Natural killer cell (primary cell): ENCODE results near the gene LRRC73. TPM values are rescaled to one million over a fixed set of nuclear protein-coding genes. Genes with fewer than 3 reads are reported as not detected.

Experiments used
- ATAC-seq, 3 donors: fragments of 150-1000 bp in 2 of 3; fragments of 200-7000 bp in 1 of 3; cut with Tn5 transposase; 1 replicate in 1 of 3; 2 replicates in 2 of 3; pipeline ENCODE4 v1.10.0; 2021; ENCODE audit warnings: mild to moderate bottlenecking in 2 of 3, moderate library complexity in 2 of 3
- DNase-seq, 2 donors: peaks; one replicate each; pipeline versions ENCODE4 v3.0.0 to v3.0.0-alpha.2; 2013 to 2021; ENCODE audit warnings: mixed read lengths in 1 of 2
- H3K27ac ChIP-seq: one replicate; pipeline ENCODE4 v1.5.1; 2013; ENCODE audit warnings: mild to moderate bottlenecking, low read length
- H3K27me3 ChIP-seq: one replicate; pipeline ENCODE4 v1.6.1; 2013; ENCODE audit warnings: low read length; ENCODE audit not compliant: control insufficient read depth, insufficient read depth
- H3K36me3 ChIP-seq: one replicate; pipeline ENCODE4 v1.6.1; 2013; ENCODE audit warnings: low read length; ENCODE audit not compliant: control insufficient read depth, insufficient read depth
- H3K4me1 ChIP-seq: one replicate; pipeline ENCODE4 v1.6.1; 2013; ENCODE audit warnings: low read length; ENCODE audit not compliant: control insufficient read depth, insufficient read depth
- H3K4me3 ChIP-seq: one replicate; pipeline ENCODE4 v1.5.1; 2013; ENCODE audit warnings: low read length
- H3K9me3 ChIP-seq: one replicate; pipeline ENCODE4 v1.6.1; 2013; ENCODE audit warnings: low read length; ENCODE audit not compliant: control insufficient read depth, insufficient read depth
- H3K27ac Mint-ChIP-seq, 2 donors: one replicate each; pipeline ENCODE4 v1.8.0; 2022; ENCODE audit warnings: mild to moderate bottlenecking in 2 of 2, mixed read lengths in 2 of 2, moderate library complexity in 1 of 2
- H3K27me3 Mint-ChIP-seq, 2 donors: one replicate each; pipeline ENCODE4 v1.8.0; 2022; ENCODE audit warnings: low read depth in 2 of 2, mixed read lengths in 2 of 2
- H3K36me3 Mint-ChIP-seq: one replicate; pipeline ENCODE4 v1.8.0; 2022; ENCODE audit warnings: mixed read lengths
- H3K4me1 Mint-ChIP-seq, 2 donors: one replicate each; pipeline ENCODE4 v1.8.0; 2022; ENCODE audit warnings: mixed read lengths in 2 of 2
- H3K4me3 Mint-ChIP-seq: one replicate; pipeline ENCODE4 v1.8.0; 2022; ENCODE audit warnings: mild to moderate bottlenecking, moderate library complexity, mixed read lengths
- H3K9me3 Mint-ChIP-seq, 2 donors: one replicate each; pipeline ENCODE4 v1.8.0; 2022; ENCODE audit warnings: mixed read lengths in 2 of 2
- CTCF ChIP-seq: fragments of 200-600 bp; IDR thresholded peaks from one replicate; pipeline ENCODE4 v1.8.0; 2022; ENCODE audit warnings: antibody characterized with exemption
- WGBS: methylation state at CpG from one replicate; pipeline ENCODE4 v1.1.7; 2013; ENCODE audit warnings: missing lambda C conversion rate; ENCODE audit not compliant: insufficient coverage; 5-methylcytosine and 5-hydroxymethylcytosine counted together
- intact Hi-C: fragments of 100-400 bp; cut with micrococcal nuclease; formaldehyde crosslinking; loops from one replicate; pipeline ENCODE4 v1.14.2; 2022
- total RNA-seq, 4 donors: library from RNA; stranded (reverse); fragments of 120-200 nt in 1 of 4; gene quantifications; one replicate each; pipeline versions ENCODE4 v1.2.3 to v1.2.4, GENCODE V29; 2013 to 2022

The LRRC73 gene
- total RNA-seq, 3 donors from 2014 or later (not counting 1 experiment from before 2014, with no cell fraction given): 0.24 to 0.68 (median 0.45) TPM

DNA sequence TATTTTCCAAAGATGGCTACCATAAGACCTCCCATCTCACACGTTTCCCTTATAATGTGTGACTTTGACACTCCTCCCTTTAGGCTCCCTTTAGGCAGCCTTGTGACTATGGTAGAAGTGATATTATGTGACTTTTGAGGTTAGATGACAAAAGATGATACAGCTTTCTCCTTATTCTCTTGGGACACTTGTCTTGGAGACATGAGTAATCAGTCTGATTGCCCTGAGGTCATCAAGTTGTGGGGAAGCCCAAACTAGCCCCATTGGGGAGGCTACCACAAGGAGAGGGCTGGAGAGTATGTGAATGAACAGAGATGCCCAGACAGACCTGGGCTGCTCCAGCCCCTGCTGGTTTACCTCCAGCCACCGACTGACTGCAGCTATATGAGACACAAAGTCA lies 44.2 kb downstream of the LRRC73 start:
- Histone ChIP-seq H3K27ac (no peak overlapping the region), H3K27me3 (peaks cover 12% of the 10 kb centered on the region), H3K36me3 (no peaks in the 10 kb centered on the region), H3K9me3 (no peaks in the 10 kb centered on the region), H3K4me3 (no peak overlapping the region), H3K4me1 (no peaks in the 10 kb centered on the region)
- TF ChIP-seq CTCF: no peak
- DNase-seq (no peak), ATAC-seq (no peak)
- H3K4me3 Mint-ChIP-seq: no peak overlapping the region
- H3K27me3 Mint-ChIP-seq: peaks cover 19 to 29% of the 10 kb centered on the region in 2 donors
- no peak overlapping the region for H3K27ac Mint-ChIP-seq
- WGBS: 71% methylated on average over 1 of the region's 2 CpGs
- intact Hi-C loops: no loop called here
- H3K4me1 Mint-ChIP-seq: no peaks in the 10 kb centered on the region
- no peaks in the 10 kb centered on the region for H3K9me3 Mint-ChIP-seq
- no peaks in the 10 kb centered on the region for H3K36me3 Mint-ChIP-seq

DNA sequence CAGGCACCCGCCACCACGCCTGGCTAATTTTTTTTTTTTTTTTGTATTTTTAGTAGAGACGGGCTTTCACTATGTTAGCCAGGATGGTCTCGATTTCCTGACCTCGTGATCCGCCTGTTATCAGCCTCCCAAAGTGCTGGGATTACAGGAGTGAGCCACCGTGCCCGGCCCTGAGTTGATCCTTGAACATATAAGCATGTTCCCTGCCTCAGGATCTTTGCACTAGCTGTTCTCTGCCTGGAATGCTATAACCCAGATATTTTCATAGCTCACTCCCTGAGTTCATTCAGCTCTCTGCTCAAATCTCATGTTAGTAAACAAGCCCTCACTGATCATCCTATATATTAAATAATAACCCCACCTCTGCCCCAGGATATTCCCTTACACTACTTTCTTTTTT lies 45.8 kb downstream of the LRRC73 start:
- WGBS: 91% methylated on average over 8 of the region's 8 CpGs

DNA sequence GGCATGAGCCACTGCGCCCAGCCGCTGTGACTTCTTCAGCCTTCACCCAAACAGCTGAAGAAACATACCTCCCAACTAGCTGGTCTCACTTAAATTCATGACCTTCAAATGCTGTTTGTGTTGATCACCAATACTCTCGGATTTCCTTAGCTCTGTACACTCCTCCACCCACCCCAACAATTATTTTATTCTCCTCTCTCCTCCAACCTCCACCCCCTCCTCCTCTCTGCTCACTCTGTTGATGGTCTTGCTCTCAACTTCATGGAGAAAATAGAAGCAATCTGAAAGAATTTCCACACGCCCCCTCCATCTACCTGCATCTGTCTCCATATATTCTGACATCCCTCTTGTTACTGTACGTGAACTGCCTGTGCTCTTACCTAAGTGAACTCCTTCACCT lies 48.2 kb downstream of the LRRC73 start:
- WGBS: 87% methylated on average over 5 of the region's 5 CpGs
- Histone ChIP-seq H3K9me3 (no peaks in the 10 kb centered on the region), H3K4me1 (no peaks in the 10 kb centered on the region), H3K27ac (no peak overlapping the region), H3K4me3 (no peak overlapping the region), H3K36me3 (no peaks in the 10 kb centered on the region), H3K27me3 (peaks cover 9% of the 10 kb centered on the region)
- no peak for TF ChIP-seq CTCF
- H3K9me3 Mint-ChIP-seq: no peaks in the 10 kb centered on the region
- no peak overlapping the region for H3K4me3 Mint-ChIP-seq
- intact Hi-C loops: no loop called here
- DNase-seq (no peak), ATAC-seq (no peak)
- no peaks in the 10 kb centered on the region for H3K36me3 Mint-ChIP-seq
- H3K4me1 Mint-ChIP-seq: peaks cover 0 to 1% of the 10 kb centered on the region in 2 donors
- peaks cover 15 to 22% of the 10 kb centered on the region in 2 donors for H3K27me3 Mint-ChIP-seq
- H3K27ac Mint-ChIP-seq: no peak overlapping the region

More for the DNA sequence above, 45.8 kb downstream of the LRRC73 start:
- Mint-ChIP-seq H3K36me3 (no peaks in the 10 kb centered on the region), H3K27ac (no peak overlapping the region), H3K9me3 (no peaks in the 10 kb centered on the region), H3K4me3 (no peak overlapping the region), H3K27me3 (peaks cover 19 to 27% of the 10 kb centered on the region in 2 donors), H3K4me1 (no peaks in the 10 kb centered on the region)
- Histone ChIP-seq H3K27me3 (peaks cover 12% of the 10 kb centered on the region), H3K4me1 (no peaks in the 10 kb centered on the region), H3K9me3 (no peaks in the 10 kb centered on the region), H3K27ac (no peak overlapping the region), H3K4me3 (no peak overlapping the region), H3K36me3 (no peaks in the 10 kb centered on the region)
- intact Hi-C loops: no loop called here
- DNase-seq (no peak), ATAC-seq (no peak)
- TF ChIP-seq CTCF: no peak

DNA sequence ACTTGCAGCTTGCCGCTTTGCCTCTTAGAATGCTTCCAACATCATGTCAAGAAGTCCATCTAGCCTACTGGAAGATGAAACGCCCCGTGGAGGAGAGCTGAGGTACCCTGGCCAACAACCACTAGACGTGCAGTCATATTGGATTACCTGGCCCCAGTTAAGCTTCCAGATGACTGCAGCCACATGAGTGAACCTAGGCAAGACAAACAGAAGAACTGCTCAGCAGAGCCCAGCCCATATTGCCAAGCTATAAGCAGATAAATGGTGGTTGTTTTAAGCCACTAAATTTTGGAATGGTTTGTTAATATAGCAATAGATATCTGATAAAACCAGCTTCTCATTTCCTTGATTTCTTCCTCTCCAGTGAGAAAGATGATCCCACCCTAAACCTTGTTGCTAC lies 50.1 kb downstream of the LRRC73 start:
- H3K36me3 Mint-ChIP-seq: no peaks in the 10 kb centered on the region
- 77% methylated on average over 4 of the region's 4 CpGs for WGBS
- Histone ChIP-seq H3K36me3 (no peaks in the 10 kb centered on the region), H3K4me1 (peaks cover 8% of the 10 kb centered on the region), H3K27ac (no peak overlapping the region), H3K4me3 (no peak overlapping the region), H3K27me3 (peaks cover 11% of the 10 kb centered on the region), H3K9me3 (no peaks in the 10 kb centered on the region)
- no peak for ATAC-seq
- no peaks in the 10 kb centered on the region for H3K9me3 Mint-ChIP-seq
- peaks cover 8 to 15% of the 10 kb centered on the region in 2 donors for H3K4me1 Mint-ChIP-seq
- no peak overlapping the region for H3K4me3 Mint-ChIP-seq
- H3K27ac Mint-ChIP-seq: no peak overlapping the region
- peaks cover 19 to 26% of the 10 kb centered on the region in 2 donors for H3K27me3 Mint-ChIP-seq
- TF ChIP-seq CTCF: no peak
- intact Hi-C loops: no loop called here
- DNase-seq: no peak
